Neural cell (in vitro differentiated cells): Measurements from ENCODE around the gene IGF1.
"Not testable (repeated sequence)": the region's sequence is repeated elsewhere in the genome, so short reads cannot be mapped to it uniquely, and the experiment has no call there.

Experiments used
- CTCF ChIP-seq: fragments of 450-650 bp; IDR thresholded peaks from 2 replicates; pipeline ENCODE4 v1.5.1; 2014; ENCODE audit warnings: antibody characterized with exemption, mild to moderate bottlenecking, moderate library complexity; ENCODE audit not compliant: poor library complexity, severe bottlenecking
- MXI1 ChIP-seq: fragments of 450-650 bp; conservative IDR thresholded peaks from 2 replicates; pipeline ENCODE4 v1.6.1; 2014; ENCODE audit warnings: antibody characterized with exemption, mild to moderate bottlenecking; ENCODE audit not compliant: poor library complexity, severe bottlenecking
- RAD21 ChIP-seq: fragments of 450-650 bp; conservative IDR thresholded peaks from 2 replicates; pipeline ENCODE4 v1.6.1; 2014; ENCODE audit warnings: antibody characterized with exemption, mild to moderate bottlenecking, moderate library complexity
- SMC3 ChIP-seq: fragments of 450-650 bp; conservative IDR thresholded peaks from 2 replicates; pipeline ENCODE4 v1.6.1; 2014; ENCODE audit warnings: antibody characterized with exemption, mild to moderate bottlenecking, moderate library complexity; ENCODE audit not compliant: poor library complexity

GRCh38 chr12:102447426-102447825, 32.9 kb downstream of the IGF1 start:
- not testable (repeated sequence) for TF ChIP-seq CTCF, RAD21, MXI1, SMC3
